Activated T-helper 1 cell treated with anti-CD3 and anti-CD28 coated beads, Interleukin-2, amount 50 U/mL, for 16 hours (primary cell): ENCODE data around the gene INTS11.
"Not testable (repeated sequence)": the region's sequence is repeated elsewhere in the genome, so short reads cannot be mapped to it uniquely, and the experiment has no call there.

Source experiments
- DNase-seq, 2 donors: peaks; one replicate each; pipeline ENCODE4 v3.0.0-alpha.2; 2020; ENCODE audit warnings: low read depth in 1 of 2, low spot score in 1 of 2

INTS11 gene

GRCh38 chr1:1331068-1331965 is 6.9 kb upstream of the INTS11 start, which contains the start of gene TAS1R3:
Gene TAS1R3 (plus strand): TSS chr1:1331280. CDS start chr1:1331346, 66 bp downstream.
- DNase-seq, result no peak

- DNase-seq, result no peak
Measured at GRCh38 chr1:1330366-1331067, 6.1 kb upstream of the INTS11 start.

GRCh38 chr1:1329304-1330210 is 5.1 kb upstream of the INTS11 start:
- no peak for DNase-seq

- no peak for DNase-seq
Measured at GRCh38 chr1:1328254-1328653, 3.8 kb upstream of the INTS11 start.

- no peak for DNase-seq
Measured at GRCh38 chr1:1327291-1327690, 2.8 kb upstream of the INTS11 start.

GRCh38 chr1:1326075-1326605 is 1.7 kb upstream of the INTS11 start:
- DNase-seq, result no peak

GRCh38 chr1:1325288-1326074 is 1.0 kb upstream of the INTS11 start:
- no peak for DNase-seq

GRCh38 chr1:1324084-1324523 is 356 bp downstream of the INTS11 start:
- no peak for DNase-seq

- DNase-seq, result no peak
Measured at GRCh38 chr1:1322952-1323351, 1.5 kb downstream of the INTS11 start.

- no peak for DNase-seq
Measured at GRCh38 chr1:1322418-1322817, 2.0 kb downstream of the INTS11 start.

GRCh38 chr1:1321477-1321876 is 3.0 kb downstream of the INTS11 start:
- DNase-seq, result no peak

GRCh38 chr1:1320666-1321448 is 3.6 kb downstream of the INTS11 start:
- DNase-seq, result no peak

- no peak for DNase-seq
Measured at GRCh38 chr1:1319646-1319941, 4.9 kb downstream of the INTS11 start.

- no peak for DNase-seq
Measured at GRCh38 chr1:1318777-1319645, 5.4 kb downstream of the INTS11 start.

- DNase-seq, result no peak
Measured at GRCh38 chr1:1318131-1318652, 6.3 kb downstream of the INTS11 start.

GRCh38 chr1:1317420-1317819 is 7.0 kb downstream of the INTS11 start:
- no peak for DNase-seq

GRCh38 chr1:1316199-1316598 is 8.3 kb downstream of the INTS11 start:
- not testable (repeated sequence) for DNase-seq

GRCh38 chr1:1315435-1315954 is 9.0 kb downstream of the INTS11 start:
- DNase-seq, result no peak
